Activated T-helper 2 cell treated with anti-CD3 and anti-CD28 coated beads, Interferon-gamma antibody, Interleukin-2, Interleukin-4, amounts not matched to agents 10 μg/mL and 5 μg/mL and 100 μg/mL, durations not matched to agents 14 hours and 24 hours and 36 hours (primary cell): ENCODE measurements around the gene WDR43. TPM values are rescaled to one million over a fixed set of nuclear protein-coding genes. Genes with fewer than 3 reads are reported as not detected.
"Not testable (repeated sequence)": the region's sequence is repeated elsewhere in the genome, so short reads cannot be mapped to it uniquely, and the experiment has no call there.

ENCODE experiments used
- DNase-seq: peaks from one replicate; pipeline ENCODE4 v3.0.0; 2021; ENCODE audit warnings: low spot score
- H3K27ac Mint-ChIP-seq: one replicate; pipeline ENCODE4 v1.8.0; 2021; ENCODE audit warnings: mixed read lengths
- H3K27me3 Mint-ChIP-seq: one replicate; pipeline ENCODE4 v1.8.0; 2021; ENCODE audit warnings: low read depth, mixed read lengths
- H3K36me3 Mint-ChIP-seq: one replicate; pipeline ENCODE4 v1.8.0; 2021; ENCODE audit warnings: low read depth, mixed read lengths
- H3K4me1 Mint-ChIP-seq: one replicate; pipeline ENCODE4 v1.8.0; 2021; ENCODE audit warnings: low read depth, mixed read lengths
- H3K4me3 Mint-ChIP-seq: one replicate; pipeline ENCODE4 v1.8.0; 2021; ENCODE audit warnings: low read depth, mild to moderate bottlenecking, moderate library complexity, mixed read lengths
- H3K9me3 Mint-ChIP-seq: one replicate; pipeline ENCODE4 v1.8.0; 2021; ENCODE audit warnings: mixed read lengths
- intact Hi-C: fragments of 100-400 bp; cut with micrococcal nuclease; formaldehyde crosslinking; loops from one replicate; pipeline ENCODE4 v1.15.1; 2023
- total RNA-seq: library from RNA; stranded (reverse); gene quantifications from 2 replicates; pipeline ENCODE4 v1.2.3, GENCODE V29; 2022

WDR43 gene
- total RNA-seq, 1 donor from 2014 or later: 128 TPM

DNA sequence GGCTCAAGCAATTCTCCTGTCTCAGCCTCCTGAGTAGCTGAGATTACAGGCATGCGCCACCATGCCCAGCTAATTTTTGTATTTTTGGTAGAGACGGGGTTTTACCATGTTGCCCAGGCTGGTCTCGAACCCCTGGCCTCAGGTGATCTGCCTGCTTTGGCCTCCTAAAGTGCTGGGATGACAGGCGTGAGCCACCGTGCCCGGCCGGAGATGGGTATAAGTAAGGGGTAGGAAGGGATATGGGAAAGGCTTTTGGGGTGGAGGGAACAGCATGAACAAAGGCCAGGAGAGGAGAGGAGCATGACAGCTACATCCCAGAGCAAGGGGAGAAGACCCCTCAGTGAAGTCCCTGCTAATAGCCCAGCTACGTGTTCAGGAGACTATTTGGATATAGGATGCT is 83.5 kb downstream of the WDR43 start:
- H3K27ac Mint-ChIP-seq, intact Hi-C loops, H3K27me3 Mint-ChIP-seq, H3K9me3 Mint-ChIP-seq, H3K36me3 Mint-ChIP-seq, H3K4me3 Mint-ChIP-seq, H3K4me1 Mint-ChIP-seq, DNase-seq: not testable (repeated sequence)

DNA sequence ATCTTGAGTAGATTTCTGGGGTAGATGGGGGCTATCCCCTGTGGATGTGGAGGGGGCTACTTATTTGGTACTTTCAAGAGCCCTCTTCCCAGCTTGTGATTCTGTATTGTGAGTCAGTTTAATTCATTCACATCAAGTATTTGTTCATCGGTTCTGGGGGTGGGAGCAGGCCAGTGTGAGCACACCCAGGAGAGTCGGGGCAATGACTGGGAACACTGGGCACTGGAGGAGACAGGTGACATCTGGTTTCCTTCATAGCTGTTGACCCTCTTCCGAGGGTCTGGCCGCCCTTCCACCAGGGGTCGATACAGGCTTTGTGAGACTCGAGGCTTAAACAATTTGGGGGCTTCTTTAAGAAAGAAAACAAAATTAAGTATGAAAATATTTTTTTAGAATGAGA is 84.1 kb downstream of the WDR43 start:
- no peak for DNase-seq
- no peaks in the 10 kb centered on the region for H3K4me1 Mint-ChIP-seq
- no peak overlapping the region for H3K4me3 Mint-ChIP-seq
- no peaks in the 10 kb centered on the region for H3K9me3 Mint-ChIP-seq
- H3K27ac Mint-ChIP-seq: no peak overlapping the region
- no peaks in the 10 kb centered on the region for H3K36me3 Mint-ChIP-seq
- no peaks in the 10 kb centered on the region for H3K27me3 Mint-ChIP-seq
- intact Hi-C loops: no loop called here

DNA sequence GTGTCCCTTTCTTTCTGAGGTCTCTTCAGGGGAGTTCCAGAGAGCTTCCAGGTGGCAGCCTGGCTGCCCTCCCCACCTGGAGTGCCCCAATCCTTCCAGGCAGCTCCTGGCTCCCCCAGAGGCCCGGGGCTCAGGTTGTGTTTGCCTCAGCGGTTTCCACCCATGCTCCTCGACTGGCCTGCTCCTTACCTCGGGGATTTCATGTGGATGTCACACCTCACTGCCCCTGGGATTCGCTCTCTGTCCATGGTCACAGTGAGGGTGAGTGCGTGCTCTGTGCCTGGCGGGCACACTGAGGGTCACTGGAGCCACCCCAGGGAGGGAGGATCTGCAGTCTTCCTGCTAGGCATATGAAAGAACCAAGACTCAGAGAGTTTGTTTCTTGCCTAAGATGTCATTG is 84.6 kb downstream of the WDR43 start:
- H3K27ac Mint-ChIP-seq: no peak overlapping the region
- H3K4me1 Mint-ChIP-seq: no peaks in the 10 kb centered on the region
- H3K27me3 Mint-ChIP-seq: no peaks in the 10 kb centered on the region
- intact Hi-C loops: no loop called here
- no peaks in the 10 kb centered on the region for H3K9me3 Mint-ChIP-seq
- H3K36me3 Mint-ChIP-seq: no peaks in the 10 kb centered on the region
- H3K4me3 Mint-ChIP-seq: no peak overlapping the region
- DNase-seq: no peak

DNA sequence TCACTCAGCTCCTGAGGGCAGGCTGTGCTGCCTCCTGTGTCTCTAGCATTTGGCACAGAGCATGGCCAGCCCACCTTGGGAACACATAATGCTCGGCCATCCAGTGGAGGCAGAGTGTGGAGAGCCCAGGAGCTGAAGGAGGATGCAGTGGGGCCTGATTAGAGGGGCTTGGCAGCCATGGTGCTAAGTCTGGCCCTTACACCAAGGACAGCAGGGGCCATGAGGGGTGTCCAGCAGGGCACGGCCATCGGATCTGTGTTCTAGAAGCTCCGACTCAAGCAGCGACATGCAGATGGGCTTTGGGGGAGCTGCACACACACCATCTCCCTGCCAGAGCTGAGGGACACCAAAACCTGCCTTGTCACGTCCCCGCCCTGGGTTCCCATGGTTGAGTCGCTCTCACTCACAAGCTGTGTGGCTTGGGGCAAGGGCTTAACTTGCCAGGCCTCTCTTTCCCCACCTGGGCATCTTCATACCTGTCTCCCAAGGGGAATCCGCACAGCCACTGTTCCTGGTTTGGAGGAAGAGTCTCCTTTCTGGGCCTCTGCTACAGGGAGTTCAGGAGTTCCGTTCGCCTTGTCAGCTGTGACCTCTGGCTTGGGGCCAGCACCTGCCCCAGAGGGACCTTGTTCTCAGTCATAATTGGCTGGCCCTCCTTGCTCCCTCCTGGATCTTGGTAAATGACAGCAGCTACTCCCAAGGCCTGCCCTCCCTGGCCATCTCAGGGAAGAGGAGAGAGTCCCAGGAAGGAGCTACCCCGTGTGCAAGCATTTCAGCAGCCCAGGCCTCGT is 85.3 kb downstream of the WDR43 start:
- Mint-ChIP-seq H3K27ac (no peak overlapping the region), H3K36me3 (no peaks in the 10 kb centered on the region), H3K9me3 (no peaks in the 10 kb centered on the region), H3K27me3 (no peaks in the 10 kb centered on the region), H3K4me1 (no peaks in the 10 kb centered on the region), H3K4me3 (no peak overlapping the region)
- no peak for DNase-seq
- intact Hi-C loops: no loop called here

DNA sequence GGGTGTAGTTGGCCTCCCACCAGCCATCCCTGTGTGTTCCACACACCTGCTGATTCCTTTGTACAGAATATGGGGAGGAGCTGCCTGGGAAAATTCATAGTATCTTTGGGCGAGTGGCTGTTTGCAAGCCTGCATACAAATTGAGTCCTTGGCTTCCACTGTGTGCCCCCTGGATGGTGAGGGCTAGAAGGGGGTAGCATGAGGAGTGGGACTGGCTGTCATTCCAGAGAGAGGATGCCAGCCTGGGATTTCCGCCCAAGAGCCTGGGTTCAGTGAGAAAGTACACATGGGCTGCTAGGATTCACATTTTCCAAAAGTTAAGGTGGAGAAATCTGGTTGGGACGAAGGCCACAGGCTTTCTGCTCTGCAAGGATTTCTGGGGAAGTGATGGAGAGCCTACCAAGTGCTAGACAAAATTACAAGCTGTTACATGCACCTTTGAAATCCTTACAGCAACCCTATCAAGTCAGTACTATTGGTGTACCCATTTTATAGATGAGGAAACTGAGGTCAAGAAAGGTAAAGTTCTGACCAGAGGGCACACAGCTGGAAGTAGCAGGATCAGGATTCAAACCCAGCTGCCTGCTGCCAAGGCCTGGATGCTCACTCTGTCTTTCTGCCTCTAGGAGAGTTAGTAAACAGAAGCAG is 86.0 kb downstream of the WDR43 start:
- H3K9me3 Mint-ChIP-seq: no peaks in the 10 kb centered on the region
- no peak overlapping the region for H3K27ac Mint-ChIP-seq
- no peak overlapping the region for H3K4me3 Mint-ChIP-seq
- DNase-seq: no peak
- no peaks in the 10 kb centered on the region for H3K27me3 Mint-ChIP-seq
- no peaks in the 10 kb centered on the region for H3K36me3 Mint-ChIP-seq
- intact Hi-C loops: no loop called here
- H3K4me1 Mint-ChIP-seq: no peaks in the 10 kb centered on the region

DNA sequence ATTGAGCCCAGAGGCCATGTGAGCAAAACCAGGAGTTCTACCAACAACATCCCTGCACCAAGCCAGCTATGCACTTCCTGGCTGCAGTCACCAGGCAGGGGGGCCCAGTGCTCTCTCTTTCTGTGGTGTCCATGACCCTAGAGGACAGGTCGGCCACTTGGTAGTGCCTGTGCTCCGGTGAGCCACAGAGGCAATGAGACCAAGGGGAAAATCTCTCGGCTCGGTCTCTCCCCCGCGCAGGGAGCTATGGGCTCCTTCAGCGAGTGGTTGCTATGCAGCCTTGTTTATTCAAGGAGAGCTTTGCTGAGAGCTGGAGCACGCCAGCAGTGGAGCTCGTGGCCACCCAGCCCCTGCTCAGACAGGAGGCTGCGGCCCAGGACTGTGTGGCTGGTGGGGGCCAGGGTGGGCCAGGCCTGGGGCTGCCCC is 86.6 kb downstream of the WDR43 start, which contains the start of gene TOGARAM2:
Gene TOGARAM2, plus strand, starts transcription at position 283 of the 426 bp plus-strand sequence. CDS start 13,537 bp downstream, outside the sequence.
- Mint-ChIP-seq H3K36me3 (no peaks in the 10 kb centered on the region), H3K9me3 (no peaks in the 10 kb centered on the region), H3K27me3 (no peaks in the 10 kb centered on the region), H3K27ac (no peak within 1 kb of the TSS), H3K4me3 (no peak within 1 kb of the TSS), H3K4me1 (no peaks in the 10 kb centered on the region)
- no peak for DNase-seq
- intact Hi-C loops: no loop called here

DNA sequence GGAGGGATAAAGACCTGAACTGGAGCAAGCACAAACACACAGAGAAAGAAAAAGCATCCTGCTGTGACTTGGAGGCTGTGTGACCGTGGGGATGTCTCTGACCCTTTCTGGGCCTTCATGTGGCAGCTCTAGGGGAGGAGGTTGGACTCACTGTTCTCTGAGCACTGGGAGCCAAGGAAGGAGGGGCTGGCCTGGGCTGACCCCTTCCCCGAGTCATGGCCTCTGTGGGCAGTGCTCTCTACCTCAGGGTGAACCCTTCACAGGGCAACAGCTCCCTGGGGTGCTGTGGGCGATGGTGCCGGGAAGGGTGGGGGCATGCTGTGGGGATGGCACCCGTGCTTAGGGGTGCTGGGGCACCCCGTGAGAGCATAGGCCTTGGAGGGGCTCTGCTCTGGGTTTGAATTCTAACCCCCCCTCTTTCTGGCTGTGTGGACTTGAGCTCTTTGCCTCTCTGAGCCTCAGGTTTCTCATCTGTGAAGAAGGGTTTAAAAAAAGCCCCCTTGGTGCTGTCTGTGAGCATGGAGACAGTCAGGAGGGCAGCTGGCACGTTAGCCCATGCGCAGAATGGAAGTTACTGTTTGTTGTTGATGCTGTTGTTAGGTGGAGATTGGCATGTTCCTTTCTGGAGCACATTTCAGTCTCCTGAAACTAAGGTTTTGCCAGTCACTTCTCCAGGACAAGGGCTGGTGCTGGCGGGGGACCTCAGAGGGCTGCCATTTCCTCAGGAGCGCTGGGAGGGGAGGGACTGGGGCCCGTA is 87.3 kb downstream of the WDR43 start:
- H3K27me3 Mint-ChIP-seq: no peaks in the 10 kb centered on the region
- intact Hi-C loops: no loop called here
- H3K9me3 Mint-ChIP-seq: no peaks in the 10 kb centered on the region
- no peak overlapping the region for H3K27ac Mint-ChIP-seq
- H3K4me3 Mint-ChIP-seq: no peak overlapping the region
- H3K36me3 Mint-ChIP-seq: no peaks in the 10 kb centered on the region
- H3K4me1 Mint-ChIP-seq: peaks cover 5% of the 10 kb centered on the region
- DNase-seq: no peak

DNA sequence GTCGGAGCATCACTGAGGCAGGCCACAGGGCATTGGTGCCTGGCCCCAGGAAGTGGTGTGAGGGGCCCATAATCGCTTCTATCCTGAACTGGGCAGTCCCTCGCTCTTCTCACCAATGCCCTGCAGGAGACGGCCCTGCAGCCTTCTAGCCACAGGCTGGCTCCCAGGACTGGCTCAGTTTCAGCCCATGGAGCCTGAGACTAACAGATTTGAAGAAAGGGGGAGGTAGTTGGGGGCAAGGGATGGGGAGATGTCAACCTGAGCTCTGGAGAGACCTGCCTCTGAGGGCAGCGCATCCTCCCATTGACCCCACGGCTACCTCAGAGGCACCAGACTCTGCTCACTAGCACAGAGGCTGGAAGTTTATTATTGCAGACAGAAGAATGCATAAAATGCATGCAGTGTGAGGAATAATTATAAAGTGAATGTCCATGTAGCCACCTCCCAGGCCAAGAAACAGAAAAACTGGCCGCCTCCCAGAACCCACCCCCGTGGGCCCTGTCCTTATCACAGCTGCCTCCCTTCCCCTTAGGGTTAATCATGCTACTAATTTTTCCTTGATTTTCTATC is 88.0 kb downstream of the WDR43 start:
- H3K4me3 Mint-ChIP-seq: no peak overlapping the region
- DNase-seq: no peak
- H3K27ac Mint-ChIP-seq: no peak overlapping the region
- H3K9me3 Mint-ChIP-seq: no peaks in the 10 kb centered on the region
- no peaks in the 10 kb centered on the region for H3K27me3 Mint-ChIP-seq
- no peaks in the 10 kb centered on the region for H3K36me3 Mint-ChIP-seq
- H3K4me1 Mint-ChIP-seq: peaks cover 5% of the 10 kb centered on the region
- intact Hi-C loops: no loop called here

DNA sequence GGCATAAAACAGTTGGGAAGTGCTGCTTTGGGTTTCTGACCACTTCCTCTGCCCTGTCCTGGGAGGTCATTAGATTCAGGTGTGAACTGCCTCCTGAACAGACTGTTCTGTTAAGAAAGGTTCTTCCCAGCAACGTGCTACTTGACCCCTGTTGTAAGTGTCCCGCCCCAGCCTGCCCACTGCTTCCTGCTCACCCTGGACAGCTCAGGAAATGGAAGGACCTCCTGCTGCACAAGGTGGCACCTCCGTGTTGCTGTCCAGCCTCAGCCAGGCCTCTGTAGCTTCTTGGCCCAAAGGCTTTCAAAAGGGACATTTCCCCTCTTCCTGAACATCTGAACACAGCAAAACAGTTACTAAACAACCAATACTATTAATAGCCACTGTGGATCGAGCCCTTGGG is 92.0 kb downstream of the WDR43 start:
- no peaks in the 10 kb centered on the region for H3K9me3 Mint-ChIP-seq
- H3K4me1 Mint-ChIP-seq: peaks cover 5% of the 10 kb centered on the region
- no peak overlapping the region for H3K4me3 Mint-ChIP-seq
- H3K27me3 Mint-ChIP-seq: no peaks in the 10 kb centered on the region
- no peaks in the 10 kb centered on the region for H3K36me3 Mint-ChIP-seq
- no peak for DNase-seq
- intact Hi-C loops: no loop called here
- H3K27ac Mint-ChIP-seq: no peak overlapping the region

DNA sequence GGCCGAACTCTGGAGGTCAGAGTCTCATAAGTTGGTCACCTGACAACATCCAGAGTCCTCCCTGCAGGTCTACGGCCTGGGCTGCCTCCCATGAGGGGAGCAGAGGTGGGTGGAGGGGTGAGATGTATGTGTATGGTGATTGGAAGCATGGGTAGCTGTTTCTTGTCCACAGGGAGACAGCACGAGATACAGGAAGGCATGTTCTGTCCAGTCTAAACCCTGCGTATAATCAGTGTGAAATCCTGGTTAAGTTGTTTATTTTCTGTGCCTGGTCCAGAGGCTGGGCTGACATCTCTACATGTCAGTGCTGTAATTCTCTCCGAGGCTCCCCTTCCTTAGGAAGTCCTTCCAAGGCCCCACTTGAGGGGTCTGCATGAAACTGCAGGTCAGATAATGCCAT is 95.5 kb downstream of the WDR43 start:
- intact Hi-C loops: no loop called here
- Mint-ChIP-seq H3K27me3 (peaks cover under 1% of the 10 kb centered on the region), H3K36me3 (no peaks in the 10 kb centered on the region), H3K4me3 (no peak overlapping the region), H3K27ac (no peak overlapping the region), H3K4me1 (peaks cover 5% of the 10 kb centered on the region), H3K9me3 (no peaks in the 10 kb centered on the region)
- no peak for DNase-seq

DNA sequence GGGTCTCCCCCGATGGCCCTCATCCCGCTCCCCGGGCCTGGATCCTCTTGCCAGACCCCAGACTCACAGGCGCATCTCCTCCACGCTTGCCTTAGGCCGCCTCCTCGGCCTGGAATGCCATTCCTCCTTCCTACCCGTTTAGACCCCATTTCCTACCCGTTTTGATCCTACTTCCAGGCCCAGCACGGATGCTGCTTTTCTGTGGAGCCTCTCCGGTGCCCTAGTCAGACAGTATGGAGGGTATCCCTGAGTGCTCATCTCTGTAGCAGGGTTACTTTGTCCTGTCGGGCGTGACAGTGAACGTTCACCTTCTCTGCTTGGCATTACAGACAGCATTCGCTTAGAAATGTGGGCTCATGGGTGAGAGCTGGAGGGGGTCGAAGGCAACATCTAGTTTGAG is 96.0 kb downstream of the WDR43 start:
- Mint-ChIP-seq H3K36me3 (no peaks in the 10 kb centered on the region), H3K9me3 (no peaks in the 10 kb centered on the region), H3K27ac (no peak overlapping the region), H3K27me3 (peaks cover 3% of the 10 kb centered on the region), H3K4me1 (peaks cover 5% of the 10 kb centered on the region), H3K4me3 (no peak overlapping the region)
- intact Hi-C loops: no loop called here
- DNase-seq: no peak

DNA sequence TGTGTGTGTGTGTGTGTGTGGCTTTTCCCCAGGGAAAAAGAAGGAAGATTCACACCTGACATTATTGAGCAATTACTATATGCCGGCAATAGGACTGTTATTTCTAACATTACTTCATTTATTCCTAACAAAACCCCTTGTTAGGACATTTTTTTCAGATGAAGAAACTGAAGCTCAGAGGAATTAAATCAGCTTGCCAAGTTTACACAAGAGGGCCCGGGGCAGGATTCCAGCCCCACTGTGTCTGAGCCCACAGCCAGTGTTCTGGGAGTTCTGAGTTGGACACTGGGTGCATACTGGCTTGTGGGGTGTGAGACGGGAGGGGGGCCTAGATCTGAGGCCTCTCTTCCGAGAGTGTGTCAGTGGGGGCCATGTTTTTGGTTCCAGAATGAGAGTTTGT is 96.6 kb downstream of the WDR43 start:
- no peak for DNase-seq
- intact Hi-C loops: no loop called here
- H3K27ac Mint-ChIP-seq: no peak overlapping the region
- H3K27me3 Mint-ChIP-seq: peaks cover 3% of the 10 kb centered on the region
- no peaks in the 10 kb centered on the region for H3K36me3 Mint-ChIP-seq
- no peaks in the 10 kb centered on the region for H3K9me3 Mint-ChIP-seq
- no peak overlapping the region for H3K4me3 Mint-ChIP-seq
- H3K4me1 Mint-ChIP-seq: peaks cover 5% of the 10 kb centered on the region

DNA sequence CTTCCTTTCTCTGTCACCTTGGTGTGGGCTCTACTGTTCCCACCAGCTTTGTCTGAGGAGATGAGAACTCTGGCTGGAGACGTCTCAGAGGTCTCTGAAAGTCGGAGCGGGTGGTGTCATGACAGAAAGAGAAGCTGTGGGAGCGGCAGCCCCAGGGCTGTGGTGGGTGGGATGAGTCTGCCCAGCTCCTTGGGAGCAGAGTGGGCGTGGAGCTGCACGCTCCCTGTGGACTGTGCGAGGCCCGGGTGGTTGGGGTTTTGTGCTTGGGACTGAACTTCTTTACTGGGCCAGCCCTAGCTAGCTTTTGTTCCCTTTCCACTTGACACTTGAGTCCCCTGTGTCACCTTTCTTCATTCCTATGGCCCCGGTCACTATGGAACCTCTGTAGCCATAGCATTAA is 97.0 kb downstream of the WDR43 start:
- Mint-ChIP-seq H3K4me1 (peaks cover 2% of the 10 kb centered on the region), H3K27ac (no peak overlapping the region), H3K4me3 (no peak overlapping the region), H3K27me3 (peaks cover 3% of the 10 kb centered on the region), H3K36me3 (no peaks in the 10 kb centered on the region), H3K9me3 (no peaks in the 10 kb centered on the region)
- intact Hi-C loops: no loop called here
- DNase-seq: no peak
